SK-N-SH (cell line): ENCODE results near the gene WSB2. TPM values are rescaled to one million over a fixed set of nuclear protein-coding genes. Genes with fewer than 3 reads are reported as not detected.

Experiments
- CTCF ChIA-PET: fragments of 300-600, 350-600 bp; formaldehyde crosslinking; extraction: SDS; loops from one replicate; lab custom pipeline; 2021; lab: Yijun Ruan, JAX
- POLR2A ChIA-PET: fragments of 350-600 bp; sonication (Branson Sonifier 250); formaldehyde crosslinking; extraction: SDS; loops from one replicate; lab custom pipeline; 2020; ENCODE audit warnings: antibody characterized with exemption, inconsistent platforms; lab: Yijun Ruan, JAX
- DNase-seq: peaks from one replicate; pipeline ENCODE4 v3.0.0; 2012
- H2AFZ ChIP-seq: fragments of 200-600 bp; sonication (generic); 2 replicates; pipeline ENCODE4 v1.8.1; 2016; ENCODE audit warnings: antibody characterized with exemption, mild to moderate bottlenecking, low read depth
- H3F3A ChIP-seq: fragments of 200-600 bp; sonication (generic); replicated peaks from 2 replicates; pipeline ENCODE3; 2016; ENCODE audit warnings: antibody characterized with exemption, mild to moderate bottlenecking; ENCODE audit not compliant: insufficient read depth
- H3K27ac ChIP-seq, 2 experiments: fragments of 200-500 bp in 1 of 2; fragments of 200-600 bp in 1 of 2; sonication (Bioruptor generic) in 1 of 2; sonication (generic), shearing (Covaris generic) in 1 of 2; 2 replicates each; pipeline versions ENCODE4 v1.5.1 to v1.6.1; 2014 to 2016; ENCODE audit warnings: low read depth in 2 of 2, inconsistent platforms in 1 of 2, low read length in 1 of 2, mild to moderate bottlenecking in 1 of 2, mixed read lengths in 1 of 2
- H3K27me3 ChIP-seq: fragments of 200-600 bp; sonication (generic), shearing (Covaris generic); 2 replicates; pipeline ENCODE4 v1.6.1; 2016; ENCODE audit warnings: mixed run types; ENCODE audit not compliant: insufficient read depth
- H3K36me3 ChIP-seq, 2 experiments: fragments of 200-500 bp in 1 of 2; fragments of 200-600 bp in 1 of 2; sonication (Bioruptor generic) in 1 of 2; sonication (generic) in 1 of 2; replicated peaks in 1 of 2; 2 replicates each; pipeline versions ENCODE3 to v1.5.1; 2014 to 2016; ENCODE audit warnings: low read length in 1 of 2, mild to moderate bottlenecking in 1 of 2; ENCODE audit not compliant: insufficient read depth in 2 of 2, control insufficient read depth in 1 of 2
- H3K4me1 ChIP-seq, 2 experiments: fragments of 200-500 bp in 1 of 2; fragments of 200-600 bp in 1 of 2; sonication (Bioruptor generic) in 1 of 2; sonication (generic), shearing (Covaris generic) in 1 of 2; 2 replicates each; pipeline versions ENCODE4 v1.5.1 to v1.6.1; 2014 to 2016; ENCODE audit warnings: low read depth in 1 of 2, low read length in 1 of 2, mixed run types in 1 of 2; ENCODE audit not compliant: insufficient read depth in 2 of 2, control insufficient read depth in 1 of 2
- H3K4me2 ChIP-seq: fragments of 200-600 bp; sonication (generic), shearing (Covaris generic); 2 replicates; pipeline ENCODE4 v1.6.1; 2017; ENCODE audit warnings: mixed run types
- H3K4me3 ChIP-seq, 2 experiments: fragments of 200-500 bp in 1 of 2; fragments of 200-600 bp in 1 of 2; sonication (Bioruptor generic) in 1 of 2; sonication (generic), shearing (Covaris generic) in 1 of 2; 2 replicates each; pipeline versions ENCODE4 v1.5.1 to v1.8.1; 2014 to 2016; ENCODE audit warnings: low read depth in 2 of 2, inconsistent platforms in 1 of 2, low read length in 1 of 2, mild to moderate bottlenecking in 1 of 2, mixed read lengths in 1 of 2, moderate library complexity in 1 of 2
- H3K79me2 ChIP-seq: fragments of 200-600 bp; sonication (generic); 2 replicates; pipeline ENCODE4 v1.8.1; 2017; ENCODE audit warnings: mild to moderate bottlenecking; ENCODE audit not compliant: insufficient read depth
- H3K9ac ChIP-seq: fragments of 200-600 bp; sonication (generic); 2 replicates; pipeline ENCODE4 v1.6.1; 2017; ENCODE audit warnings: mixed run types
- H3K9me2 ChIP-seq: fragments of 200-600 bp; sonication (generic); 2 replicates; pipeline ENCODE4 v1.6.1; 2017; ENCODE audit warnings: mixed run types
- H3K9me3 ChIP-seq: fragments of 200-600 bp; sonication (generic); 2 replicates; pipeline ENCODE4 v1.6.1; 2017; ENCODE audit warnings: mixed run types, mild to moderate bottlenecking, moderate library complexity
- H4K20me1 ChIP-seq: fragments of 200-600 bp; sonication (generic); 2 replicates; pipeline ENCODE4 v1.6.1; 2017; ENCODE audit warnings: mild to moderate bottlenecking, mixed run types; ENCODE audit not compliant: insufficient read depth
- CHD2 ChIP-seq: fragments of 150-350 bp; IDR thresholded peaks from 2 replicates; pipeline ENCODE4 v1.6.1; 2018; ENCODE audit warnings: low read length; ENCODE audit not compliant: partially characterized antibody
- CTCF ChIP-seq: fragments of 200-600 bp; sonication (generic); IDR thresholded peaks from 2 replicates; pipeline ENCODE4 v1.6.1; 2017; ENCODE audit warnings: antibody characterized with exemption, mild to moderate bottlenecking, moderate library complexity
- GATA2 ChIP-seq: sonication (generic); formaldehyde crosslinking; IDR thresholded peaks from 2 replicates; pipeline ENCODE4 v1.5.0; 2020; ENCODE audit warnings: mild to moderate bottlenecking, missing genetic modification reagents
- IRF3 ChIP-seq: fragments of 150-350 bp; IDR thresholded peaks from 2 replicates; pipeline ENCODE4 v1.6.1; 2016; ENCODE audit warnings: mild to moderate bottlenecking, low read depth, low read length
- TCF12 ChIP-seq: IDR thresholded peaks from 2 replicates; pipeline ENCODE4 v1.4.0; 2012
- WGBS: methylation state at CpG from one replicate; pipeline ENCODE4 v1.1.6; 2017; ENCODE audit warnings: low lambda C conversion rate; 5-methylcytosine and 5-hydroxymethylcytosine counted together
- polyA plus RNA-seq, 3 experiments: library from polyadenylated mRNA; depleted of rRNA; stranded (reverse); fragments of >200 nt; gene quantifications; 2 replicates each; pipeline ENCODE4 v1.2.3, GENCODE V29; 2012
- TF ChIP-seq, protein P1 (sequence below): IDR thresholded peaks from 2 replicates; pipeline ENCODE4 v1.4.0; 2012; ENCODE audit warnings: low read depth, borderline replicate concordance

Gene WSB2
- polyA plus RNA-seq, 1 of the 3 experiments (the other 2 are of a cell fraction) = 54.4 TPM

- TF ChIP-seq, protein P1, sequence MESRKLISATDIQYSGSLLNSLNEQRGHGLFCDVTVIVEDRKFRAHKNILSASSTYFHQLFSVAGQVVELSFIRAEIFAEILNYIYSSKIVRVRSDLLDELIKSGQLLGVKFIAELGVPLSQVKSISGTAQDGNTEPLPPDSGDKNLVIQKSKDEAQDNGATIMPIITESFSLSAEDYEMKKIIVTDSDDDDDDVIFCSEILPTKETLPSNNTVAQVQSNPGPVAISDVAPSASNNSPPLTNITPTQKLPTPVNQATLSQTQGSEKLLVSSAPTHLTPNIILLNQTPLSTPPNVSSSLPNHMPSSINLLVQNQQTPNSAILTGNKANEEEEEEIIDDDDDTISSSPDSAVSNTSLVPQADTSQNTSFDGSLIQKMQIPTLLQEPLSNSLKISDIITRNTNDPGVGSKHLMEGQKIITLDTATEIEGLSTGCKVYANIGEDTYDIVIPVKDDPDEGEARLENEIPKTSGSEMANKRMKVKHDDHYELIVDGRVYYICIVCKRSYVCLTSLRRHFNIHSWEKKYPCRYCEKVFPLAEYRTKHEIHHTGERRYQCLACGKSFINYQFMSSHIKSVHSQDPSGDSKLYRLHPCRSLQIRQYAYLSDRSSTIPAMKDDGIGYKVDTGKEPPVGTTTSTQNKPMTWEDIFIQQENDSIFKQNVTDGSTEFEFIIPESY = no peak
These were observed 1.2 kb upstream of the WSB2 start (continued) for GRCh38 chr12:118061873-118062843.

DNA sequence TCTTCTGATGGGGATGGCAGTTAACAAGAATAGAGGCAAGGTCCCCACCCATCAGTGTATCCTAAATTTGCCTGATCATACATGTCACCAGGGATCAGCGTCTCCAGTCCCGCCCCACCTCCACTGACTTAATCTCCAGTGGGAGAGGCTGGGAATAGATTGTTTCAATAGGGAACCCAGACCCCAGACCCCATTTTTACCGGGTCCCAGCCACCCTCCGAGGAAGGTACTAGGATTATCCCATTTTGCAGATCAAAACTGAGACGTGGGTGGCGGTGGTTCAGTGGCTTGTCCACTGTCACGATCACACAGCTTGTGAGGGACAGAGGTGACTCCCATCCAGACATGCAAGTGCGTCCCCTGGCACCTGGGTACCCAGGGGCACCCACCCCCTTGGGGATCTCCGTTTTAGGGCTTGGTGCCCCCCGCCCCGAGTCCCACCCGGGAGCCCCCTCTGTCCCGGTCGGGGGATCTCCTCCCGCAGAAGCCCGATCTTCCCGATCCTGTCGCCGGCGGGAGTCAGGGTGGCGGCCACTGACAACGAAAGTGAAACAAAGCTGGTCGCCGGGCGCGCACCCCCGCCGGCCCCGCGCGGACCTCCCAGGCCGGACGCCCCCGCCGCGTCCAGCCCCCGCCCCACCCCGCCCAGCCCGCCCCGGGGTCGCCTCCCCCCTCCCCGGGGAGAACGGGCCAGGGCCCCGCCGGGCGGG lies 523 bp downstream of the WSB2 start:
- H3K4me1 ChIP-seq = peaks cover 10 to 14% of the 10 kb centered on the region in 2 experiments; a peak in 3 of 4 replicates
- DNase-seq = no peak
- CTCF ChIA-PET = interaction anchor here (1.0 to 2.4 kb wide), 3 partner anchors 61 to 828 kb away, joined by 3 to 13 read pairs (median 4); no protein-coding TSS in a partner anchor

More for the DNA sequence above, 523 bp downstream of the WSB2 start:
- Histone ChIP-seq H3K9me2 (no peaks in the 10 kb centered on the region), H3K9ac (peak overlapping the region; percentile 76), H3K27me3 (no peaks in the 10 kb centered on the region), H3K4me3 (peak overlapping the region; percentile 71 to 78), H3K9me3 (no peaks in the 10 kb centered on the region), H4K20me1 (no peaks in the 10 kb centered on the region), H3K4me2 (peak overlapping the region; percentile 88), H3F3A (peaks cover 35% of the 10 kb centered on the region), H3K79me2 (peaks cover 73% of the 10 kb centered on the region), H2AFZ (no peak overlapping the region; the same call in 1 of the 2 replicates), H3K27ac (peak overlapping the region; percentile 88 to 97), H3K36me3 (peaks cover 0 to 5% of the 10 kb centered on the region in 2 experiments)
- TF ChIP-seq TCF12 (no peak), IRF3 (no peak), CTCF (no peak), CHD2 (no peak), GATA2 (no peak)
- WGBS = 2% methylated on average over 5 of the region's 46 CpGs
- POLR2A ChIA-PET = interaction anchor here (0.6 to 1.0 kb wide), 3 partner anchors 43 to 1608 kb away, joined by 3 to 4 read pairs (median 3); partner anchors contain the start of gene PEBP1
